HG03135 (cell line): Measurements from ENCODE around the gene ARID3A.

Experiments used
- ATAC-seq: cut with Tn5 transposase; IDR thresholded peaks from one replicate; pipeline ENCODE4 v1.9.1; 2021; ENCODE audit warnings: mild to moderate bottlenecking, moderate library complexity; ENCODE audit not compliant: unreplicated experiment

ARID3A gene

DNA sequence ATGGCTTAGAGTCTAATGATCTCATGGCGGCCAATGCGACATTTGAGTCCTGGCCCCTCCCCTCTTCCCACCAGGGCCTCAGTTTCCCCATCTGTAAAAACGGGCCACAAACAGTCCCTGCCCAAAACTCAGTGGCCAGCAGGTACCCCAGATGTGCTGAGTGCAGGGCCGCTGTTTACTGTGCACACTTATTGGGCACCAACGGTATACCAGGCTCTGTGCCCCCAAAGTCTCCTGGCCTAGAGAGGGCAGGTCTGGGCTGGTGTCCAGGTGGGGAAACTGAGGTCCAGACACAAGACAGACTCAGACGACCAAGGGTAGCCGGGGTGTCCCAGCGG, 34.7 kb downstream of the ARID3A start:
- ATAC-seq, result no peak

- ATAC-seq, result no peak
These were observed 36.2 kb downstream of the ARID3A start for GRCh38 chr19:961866-962620.

GRCh38 chr19:962683-963400, 37.0 kb downstream of the ARID3A start:
- ATAC-seq, result no peak

GRCh38 chr19:963486-963951, 37.7 kb downstream of the ARID3A start:
- ATAC-seq, result no peak

DNA sequence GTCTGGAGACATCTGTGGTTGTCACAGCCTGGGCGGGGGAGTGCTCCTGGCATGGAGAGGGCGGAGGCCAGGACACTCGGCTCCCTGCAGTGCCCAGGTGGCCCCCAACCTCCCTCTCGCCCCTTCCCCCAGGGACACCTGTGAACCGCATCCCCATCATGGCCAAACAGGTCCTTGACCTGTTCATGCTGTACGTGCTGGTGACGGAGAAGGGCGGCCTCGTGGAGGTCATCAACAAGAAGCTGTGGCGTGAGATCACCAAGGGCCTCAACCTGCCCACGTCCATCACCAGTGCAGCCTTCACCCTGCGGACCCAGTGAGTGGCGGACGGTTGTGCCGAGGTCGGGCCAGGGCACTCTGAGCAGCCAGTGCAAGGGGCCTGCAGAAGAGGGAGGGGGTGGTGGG, 38.3 kb downstream of the ARID3A start:
- no peak for ATAC-seq

DNA sequence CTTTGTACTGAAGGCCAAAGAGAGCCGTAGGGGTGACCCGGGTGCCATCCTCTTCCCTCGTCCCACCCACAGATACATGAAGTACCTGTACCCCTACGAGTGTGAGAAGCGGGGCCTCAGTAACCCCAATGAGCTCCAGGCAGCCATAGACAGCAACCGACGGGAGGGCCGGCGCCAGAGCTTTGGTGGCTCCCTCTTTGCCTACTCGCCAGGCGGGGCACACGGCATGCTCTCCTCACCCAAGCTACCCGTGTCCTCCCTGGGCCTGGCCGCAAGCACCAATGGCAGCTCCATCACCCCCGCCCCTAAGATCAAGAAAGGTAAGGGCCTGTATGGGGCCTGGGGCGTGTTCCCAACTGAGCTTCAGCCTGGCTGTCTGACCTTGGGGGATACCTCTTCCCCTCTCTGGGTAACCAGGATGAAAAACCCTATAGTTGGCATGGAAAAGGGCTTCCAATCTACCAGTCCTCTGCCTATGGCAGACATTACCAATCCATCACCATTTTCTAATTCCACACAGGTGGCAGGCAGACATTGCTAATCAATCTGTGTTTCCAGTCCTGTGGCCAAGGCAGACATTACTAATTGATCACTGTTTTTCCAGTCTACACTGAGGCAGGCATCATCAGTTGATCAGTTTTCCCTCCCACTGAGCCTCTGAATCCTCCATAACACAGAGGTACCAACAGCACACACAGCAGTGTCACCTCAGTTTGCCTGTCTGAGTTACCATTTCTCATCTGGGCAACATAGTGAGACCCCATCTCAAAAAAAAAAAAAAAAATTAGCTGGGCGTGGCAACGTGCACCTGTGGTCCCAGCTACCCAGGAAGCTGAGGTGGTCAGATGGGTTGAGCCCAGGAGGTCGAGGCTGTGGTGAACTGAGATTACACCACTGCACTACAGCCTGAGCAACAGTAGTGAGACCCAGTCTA, 39.2 kb downstream of the ARID3A start:
- no peak for ATAC-seq

DNA sequence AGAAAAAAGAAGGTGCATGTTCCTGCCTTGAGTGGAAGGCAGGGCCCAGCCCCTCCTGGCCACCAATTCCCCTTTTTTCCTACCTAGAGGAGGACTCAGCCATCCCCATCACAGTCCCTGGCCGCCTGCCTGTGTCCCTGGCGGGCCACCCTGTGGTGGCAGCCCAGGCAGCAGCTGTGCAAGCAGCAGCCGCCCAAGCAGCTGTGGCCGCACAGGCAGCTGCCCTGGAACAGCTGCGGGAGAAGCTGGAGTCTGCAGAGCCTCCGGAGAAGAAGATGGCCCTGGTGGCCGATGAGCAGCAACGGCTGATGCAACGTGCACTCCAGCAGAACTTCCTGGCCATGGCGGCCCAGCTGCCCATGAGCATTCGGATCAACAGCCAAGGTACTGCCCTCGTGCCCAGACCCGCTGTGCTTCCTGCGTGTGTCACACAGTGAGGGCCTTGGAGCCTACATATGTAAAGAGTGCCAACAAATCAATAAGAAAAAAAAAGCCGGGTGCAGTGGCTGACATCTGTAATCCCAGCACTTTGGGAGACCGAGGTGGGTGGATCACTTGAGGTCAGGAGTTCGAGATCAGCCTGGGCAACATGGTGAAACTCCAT, 40.8 kb downstream of the ARID3A start:
- no peak for ATAC-seq

DNA sequence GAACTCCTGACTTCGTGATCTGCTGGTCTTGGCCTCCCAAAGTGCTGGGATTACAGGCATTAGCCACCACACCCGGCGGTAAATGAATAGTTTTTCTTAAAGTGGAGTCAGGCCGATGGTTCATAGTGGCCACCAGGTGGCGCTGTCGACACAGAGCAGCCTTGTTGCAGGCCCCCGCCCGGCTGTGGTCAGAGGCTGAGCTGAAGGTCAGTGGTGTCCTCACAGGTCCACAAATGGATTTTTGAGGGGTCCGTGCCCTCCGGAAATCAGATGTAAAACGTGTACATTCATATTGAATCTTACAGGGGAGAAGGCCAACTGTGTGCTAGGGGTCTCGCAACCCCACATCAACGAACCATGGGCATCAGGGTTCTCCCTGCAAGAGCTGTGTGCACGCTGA, 44.9 kb downstream of the ARID3A start:
- no peak for ATAC-seq

DNA sequence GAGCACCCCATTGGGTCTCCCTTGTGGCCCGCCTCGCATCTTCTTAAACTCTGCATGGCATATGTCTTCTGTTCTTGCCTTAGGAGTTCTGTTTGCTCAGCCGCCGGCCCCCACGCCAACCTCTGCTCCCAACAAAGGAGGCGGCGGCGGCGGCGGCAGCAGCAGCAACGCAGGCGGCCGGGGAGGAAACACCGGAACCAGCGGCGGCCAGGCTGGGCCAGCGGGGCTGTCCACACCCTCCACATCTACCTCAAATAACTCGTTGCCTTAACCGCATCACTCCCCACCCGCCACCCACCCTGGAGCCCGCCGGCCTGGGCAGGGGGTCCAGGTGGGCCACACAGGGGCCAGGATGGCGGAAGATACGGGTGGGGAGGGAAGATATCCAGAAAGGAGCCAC, 46.0 kb downstream of the ARID3A start:
- no peak for ATAC-seq

DNA sequence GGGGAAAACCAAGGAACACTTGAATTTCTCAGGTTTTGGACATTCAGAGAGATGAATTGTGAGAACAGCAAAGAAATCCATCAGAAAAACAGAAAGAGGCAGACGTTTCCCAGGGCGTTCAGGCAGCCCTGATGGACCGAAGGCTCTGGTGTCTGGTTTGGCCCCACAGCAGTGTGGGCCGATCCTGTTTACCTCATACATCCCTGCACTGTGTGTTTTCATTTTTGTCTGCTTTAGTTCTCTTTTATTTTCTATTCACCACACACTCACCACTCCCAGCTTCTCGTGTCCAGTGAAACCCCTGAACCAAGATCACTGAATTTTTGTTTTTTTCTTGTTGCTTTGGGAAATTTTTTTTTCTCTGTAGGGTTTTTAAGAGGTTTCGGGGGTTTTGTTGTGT, 46.4 kb downstream of the ARID3A start:
- no peak for ATAC-seq

GRCh38 chr19:973726-974563, 48.1 kb downstream of the ARID3A start:
- ATAC-seq, result no peak

GRCh38 chr19:974564-975257, 48.9 kb downstream of the ARID3A start:
- ATAC-seq, result no peak

GRCh38 chr19:976476-976875, 50.6 kb downstream of the ARID3A start:
- no peak for ATAC-seq

- ATAC-seq, result no peak
These were observed 51.2 kb downstream of the ARID3A start for GRCh38 chr19:977058-977464.

- no peak for ATAC-seq
These were observed 53.5 kb downstream of the ARID3A start for GRCh38 chr19:979318-979741.

- no peak for ATAC-seq
These were observed 54.5 kb downstream of the ARID3A start for GRCh38 chr19:980133-980998.

DNA sequence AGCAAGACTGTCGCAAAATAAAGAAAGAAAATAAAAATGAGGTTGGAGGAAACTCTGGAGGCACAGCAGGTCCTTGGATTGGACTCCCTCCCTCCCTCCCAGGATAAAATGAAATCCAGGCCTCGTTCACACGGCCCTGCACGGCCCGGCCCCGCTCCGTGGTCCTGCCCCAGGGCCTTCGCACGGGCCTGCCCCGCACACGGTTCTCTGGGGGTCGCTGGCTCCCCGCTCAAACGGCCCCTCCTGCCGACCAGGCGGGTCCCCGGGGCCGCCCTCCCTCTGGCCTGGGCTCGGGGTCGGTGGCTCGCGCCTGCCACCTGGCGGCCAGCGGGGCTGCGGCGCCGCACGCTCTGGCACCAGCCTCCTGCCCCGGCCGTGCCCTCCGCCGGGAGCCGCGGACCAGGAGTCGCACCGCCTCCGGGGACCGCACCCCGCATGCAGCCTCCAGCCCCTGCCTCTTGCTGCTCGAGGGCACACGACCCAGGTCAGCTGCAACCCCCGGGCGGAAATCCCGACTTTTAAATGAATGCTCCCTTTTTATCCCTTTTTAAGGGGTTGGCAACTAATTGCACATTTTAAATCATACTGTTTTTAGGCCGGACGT, 56.8 kb downstream of the ARID3A start:
- peak; percentile 54 for ATAC-seq
